ENCODE data around the gene VWA2.

Gene VWA2

GRCh38 chr10:114278140-114278883 lies 39.3 kb downstream of the VWA2 start:
- DNase-seq (ENCODE audit: low spot score), result no peak

- DNase-seq (ENCODE audit: low spot score), result no peak
Measured at GRCh38 chr10:114278884-114279191, 39.8 kb downstream of the VWA2 start.

GRCh38 chr10:114279289-114279688 lies 40.2 kb downstream of the VWA2 start:
- no peak for DNase-seq (ENCODE audit: low spot score)

GRCh38 chr10:114279901-114280644 lies 41.0 kb downstream of the VWA2 start:
- DNase-seq (ENCODE audit: low spot score), result no peak

- no peak for DNase-seq (ENCODE audit: low spot score)
Measured at GRCh38 chr10:114281006-114281405, 42.0 kb downstream of the VWA2 start.

- no peak for DNase-seq (ENCODE audit: low spot score)
Measured at GRCh38 chr10:114281461-114281860, 42.4 kb downstream of the VWA2 start.

GRCh38 chr10:114282526-114282925 lies 43.5 kb downstream of the VWA2 start:
- DNase-seq (ENCODE audit: low spot score), result no peak

- no peak for DNase-seq (ENCODE audit: low spot score)
Measured at GRCh38 chr10:114283091-114283490, 44.0 kb downstream of the VWA2 start.

GRCh38 chr10:114283535-114284234 lies 44.6 kb downstream of the VWA2 start:
- no peak for DNase-seq (ENCODE audit: low spot score)

- DNase-seq (ENCODE audit: low spot score), result no peak
Measured at GRCh38 chr10:114284346-114285071, 45.5 kb downstream of the VWA2 start.

GRCh38 chr10:114285961-114286441 lies 46.9 kb downstream of the VWA2 start:
- DNase-seq (ENCODE audit: low spot score), result no peak

GRCh38 chr10:114286921-114287320 lies 47.9 kb downstream of the VWA2 start:
- DNase-seq (ENCODE audit: low spot score), result no peak

- DNase-seq (ENCODE audit: low spot score), result no peak
Measured at GRCh38 chr10:114288424-114289095, 49.5 kb downstream of the VWA2 start.

GRCh38 chr10:114289096-114289436 lies 50.0 kb downstream of the VWA2 start:
- no peak for DNase-seq (ENCODE audit: low spot score)

GRCh38 chr10:114290038-114290437 lies 51.0 kb downstream of the VWA2 start:
- no peak for DNase-seq (ENCODE audit: low spot score)

GRCh38 chr10:114291076-114291475 lies 52.0 kb downstream of the VWA2 start:
- DNase-seq (ENCODE audit: low spot score), result no peak

- no peak for DNase-seq (ENCODE audit: low spot score)
Measured at GRCh38 chr10:114291516-114291915, 52.5 kb downstream of the VWA2 start.

GRCh38 chr10:114293075-114293474 lies 54.0 kb downstream of the VWA2 start:
- no peak for DNase-seq (ENCODE audit: low spot score)

GRCh38 chr10:114294549-114294948 lies 55.5 kb downstream of the VWA2 start:
- DNase-seq (ENCODE audit: low spot score), result no peak

- DNase-seq (ENCODE audit: low spot score), result no peak
Measured at GRCh38 chr10:114295393-114295792, 56.3 kb downstream of the VWA2 start.

GRCh38 chr10:114297136-114297705 lies 58.2 kb downstream of the VWA2 start:
- no peak for DNase-seq (ENCODE audit: low spot score)
